ENCODE results near the gene GHR.

DNA sequence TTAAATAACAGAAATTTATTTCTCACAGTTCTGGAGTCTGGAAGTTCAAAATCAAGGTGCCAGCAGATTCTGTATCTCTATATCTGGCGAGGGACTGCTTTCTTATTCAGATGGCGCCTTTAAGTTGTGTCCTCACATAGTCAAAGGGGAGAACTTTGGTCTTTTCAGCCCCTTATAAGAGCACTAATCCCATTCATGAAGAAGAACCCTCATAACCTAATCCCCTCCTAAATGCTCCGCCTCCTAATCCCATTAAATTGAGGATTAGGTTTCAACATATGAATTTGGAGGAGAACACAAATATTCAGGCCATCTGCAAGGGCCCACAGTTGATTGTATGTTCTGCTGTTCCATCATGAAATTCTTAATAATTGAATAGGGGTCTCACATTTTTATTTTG, 322.6 kb downstream of the GHR start:
- no peak for TF ChIP-seq CTCF (optimal IDR thresholded peaks at IDR 0.05 in 1 of 3, IDR thresholded peaks at IDR 0.05 in 1 of 3, conservative IDR thresholded peaks at IDR 0.05 in 1 of 3; ENCODE audit: extremely low read depth in 1 of 3, insufficient read depth in 2 of 3, low read length in 3 of 3)
- TF ChIP-seq EZH2 (IDR thresholded peaks at IDR 0.05; ENCODE audit: low read length) = no peak
